Measurements from ENCODE around the gene ADAMTS8. TPM values are rescaled to one million over a fixed set of nuclear protein-coding genes. Genes with fewer than 3 reads are reported as not detected.

Gene ADAMTS8
- total RNA-seq, 1 experiment from 2014 or later, result not detected

DNA sequence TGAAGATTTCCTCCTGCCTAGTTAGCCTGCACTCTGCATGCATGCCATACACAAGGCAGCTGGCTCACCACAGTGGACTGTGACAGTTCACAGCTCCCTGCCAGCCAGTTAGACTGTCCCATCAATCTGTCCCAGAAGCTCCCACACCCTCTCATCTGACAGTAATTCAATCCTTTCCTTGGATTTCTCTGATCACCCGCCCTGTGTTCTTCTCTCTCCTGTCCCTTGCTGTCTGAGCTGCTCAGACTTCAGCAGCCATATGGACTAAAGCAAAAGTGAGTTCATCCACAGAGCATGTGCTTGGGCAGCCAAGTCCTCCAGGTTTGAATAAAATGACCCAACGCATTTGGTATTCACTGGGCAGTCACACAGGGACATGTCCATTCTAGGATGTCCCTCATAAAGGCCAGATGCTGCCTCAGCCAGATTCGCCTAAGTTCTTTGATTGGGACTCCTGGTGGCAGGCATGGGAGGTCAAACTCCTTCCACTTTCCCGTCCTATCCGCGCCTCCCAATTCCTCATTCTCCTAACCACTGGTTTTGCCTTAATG, 59.2 kb downstream of the ADAMTS8 start:
- no peaks in the 10 kb centered on the region for H3F3A ChIP-seq (ENCODE audit: low read length, unreplicated experiment)
- no peak overlapping the region for H2AFZ ChIP-seq (ENCODE audit: low read length)
- no TSS peak for BruUV-seq (replicated peaks)
- peaks cover 34% of the 10 kb centered on the region for H3K27me3 ChIP-seq (ENCODE audit: low read length)
- H3K4me1 ChIP-seq (ENCODE audit: insufficient read depth, low read length), result no peaks in the 10 kb centered on the region
- no peaks in the 10 kb centered on the region for H3K9me2 ChIP-seq (replicated peaks; ENCODE audit: low read length)
- H4K20me1 ChIP-seq (ENCODE audit: low read length), result no peaks in the 10 kb centered on the region
- H3K4me2 ChIP-seq (ENCODE audit: low read length), result no peak overlapping the region
- H3K9ac ChIP-seq (ENCODE audit: low read length), result no peak overlapping the region
- no peaks in the 10 kb centered on the region for H3K36me3 ChIP-seq (ENCODE audit: low read depth, low read length)
- H3K9me3 ChIP-seq (ENCODE audit: low read length), result no peaks in the 10 kb centered on the region
- ATAC-seq (no peak), DNase-seq (no peak)
- intact Hi-C loops (cut with micrococcal nuclease), result no loop called here
- H3K79me2 ChIP-seq (ENCODE audit: low read length), result no peaks in the 10 kb centered on the region
- ChIA-PET CTCF (no interaction called here), POLR2A (ENCODE audit: unreplicated experiment) (no interaction called here)
- H3K27ac ChIP-seq (ENCODE audit: low read length), result no peak overlapping the region
- TF ChIP-seq EZH2phosphoT487 (IDR thresholded peaks at IDR 0.05; ENCODE audit: borderline replicate concordance, low read length), result no peak
- no peak for TF ChIP-seq CTCF (conservative IDR thresholded peaks at IDR 0.05; ENCODE audit: low read depth, low read length)
- no peak overlapping the region for H3K4me3 ChIP-seq (ENCODE audit: low read length)

DNA sequence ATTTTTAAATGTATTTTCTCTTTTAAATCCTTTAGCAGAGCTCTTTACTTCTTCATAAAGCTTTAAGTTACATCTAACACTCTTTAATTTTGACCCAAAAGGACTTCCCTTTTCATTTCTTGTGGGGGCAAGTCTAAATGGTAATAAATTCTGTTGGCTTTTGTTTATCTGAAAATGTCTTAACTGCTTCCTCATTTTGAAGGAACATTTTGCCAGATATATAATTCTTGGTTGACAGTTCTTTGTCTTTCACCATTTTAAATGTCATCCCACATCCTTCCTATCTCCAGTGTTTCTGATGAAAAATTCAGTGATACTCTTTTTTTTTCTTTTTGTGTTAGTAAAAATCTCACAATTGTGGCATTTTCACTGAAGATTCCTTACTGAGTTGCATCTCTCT, 69.0 kb downstream of the ADAMTS8 start:
- Histone ChIP-seq H3K4me1 (ENCODE audit: insufficient read depth, low read length) (no peaks in the 10 kb centered on the region), H3F3A (ENCODE audit: low read length, unreplicated experiment) (no peaks in the 10 kb centered on the region), H3K36me3 (ENCODE audit: low read depth, low read length) (no peaks in the 10 kb centered on the region; the same call in 1 of the 2 replicates), H3K79me2 (ENCODE audit: low read length) (no peaks in the 10 kb centered on the region), H3K4me3 (ENCODE audit: low read length) (no peak overlapping the region), H3K4me2 (ENCODE audit: low read length) (no peak overlapping the region), H3K9me3 (ENCODE audit: low read length) (peaks cover 14% of the 10 kb centered on the region; the same call in 1 of the 2 replicates), H3K27me3 (ENCODE audit: low read length) (no peaks in the 10 kb centered on the region), H4K20me1 (ENCODE audit: low read length) (no peaks in the 10 kb centered on the region), H2AFZ (ENCODE audit: low read length) (no peak overlapping the region), H3K9me2 (replicated peaks; ENCODE audit: low read length) (no peaks in the 10 kb centered on the region), H3K9ac (ENCODE audit: low read length) (no peak overlapping the region), H3K27ac (ENCODE audit: low read length) (no peak overlapping the region)
- TF ChIP-seq CTCF (conservative IDR thresholded peaks at IDR 0.05; ENCODE audit: low read depth, low read length) (no peak), EZH2 (IDR thresholded peaks at IDR 0.05; ENCODE audit: low read length, unreplicated experiment) (no peak), EZH2phosphoT487 (IDR thresholded peaks at IDR 0.05; ENCODE audit: borderline replicate concordance, low read length) (no peak)
- ChIA-PET POLR2A (ENCODE audit: unreplicated experiment) (no interaction called here), CTCF (interaction anchor here (0.6 kb wide), 1 partner anchor 1654 kb away, joined by 6 read pairs; no protein-coding TSS in a partner anchor)
- ATAC-seq (no peak), DNase-seq (no peak)
- intact Hi-C loops (cut with micrococcal nuclease), result no loop called here
- BruUV-seq (replicated peaks), result no TSS peak

GRCh38 chr11:130358398-130358797, 70.0 kb downstream of the ADAMTS8 start:
- H4K20me1 ChIP-seq (ENCODE audit: low read length), result no peaks in the 10 kb centered on the region
- H3K9me3 ChIP-seq (ENCODE audit: low read length), result peaks cover 14% of the 10 kb centered on the region; the same call in 1 of the 2 replicates
- H3K27me3 ChIP-seq (ENCODE audit: low read length), result peaks cover 2% of the 10 kb centered on the region; the same call in 1 of the 2 replicates
- DNase-seq (no peak), ATAC-seq (no peak)
- H3K4me2 ChIP-seq (ENCODE audit: low read length), result no peak overlapping the region
- H3K9me2 ChIP-seq (replicated peaks; ENCODE audit: low read length), result no peaks in the 10 kb centered on the region
- BruUV-seq (replicated peaks), result no TSS peak
- H2AFZ ChIP-seq (ENCODE audit: low read length), result no peak overlapping the region
- intact Hi-C loops (cut with micrococcal nuclease), result no loop called here
- POLR2A ChIA-PET (ENCODE audit: unreplicated experiment), result no interaction called here
- H3F3A ChIP-seq (ENCODE audit: low read length, unreplicated experiment), result no peaks in the 10 kb centered on the region
- no peaks in the 10 kb centered on the region for H3K79me2 ChIP-seq (ENCODE audit: low read length)
- no peak overlapping the region for H3K9ac ChIP-seq (ENCODE audit: low read length)
- no peaks in the 10 kb centered on the region for H3K4me1 ChIP-seq (ENCODE audit: insufficient read depth, low read length)
- H3K4me3 ChIP-seq (ENCODE audit: low read length), result no peak overlapping the region
- CTCF ChIA-PET, result no interaction called here
- no peaks in the 10 kb centered on the region; the same call in 1 of the 2 replicates for H3K36me3 ChIP-seq (ENCODE audit: low read depth, low read length)
- TF ChIP-seq EZH2 (IDR thresholded peaks at IDR 0.05; ENCODE audit: low read length, unreplicated experiment), result no peak
- TF ChIP-seq EZH2phosphoT487 (IDR thresholded peaks at IDR 0.05; ENCODE audit: borderline replicate concordance, low read length), result no peak
- no peak for TF ChIP-seq CTCF (conservative IDR thresholded peaks at IDR 0.05; ENCODE audit: low read depth, low read length)
- no peak overlapping the region for H3K27ac ChIP-seq (ENCODE audit: low read length)

Data from PC-3 (cell line).